ENCODE results near the gene PRKAR2B. TPM values are rescaled to one million over a fixed set of nuclear protein-coding genes. Genes with fewer than 3 reads are reported as not detected.
"Not testable (repeated sequence)": the region's sequence is repeated elsewhere in the genome, so short reads cannot be mapped to it uniquely, and the experiment has no call there.

PRKAR2B gene
- total and polyA plus RNA-seq, 4 donors, result 1.7 to 4.8 (median 3.3) TPM

DNA sequence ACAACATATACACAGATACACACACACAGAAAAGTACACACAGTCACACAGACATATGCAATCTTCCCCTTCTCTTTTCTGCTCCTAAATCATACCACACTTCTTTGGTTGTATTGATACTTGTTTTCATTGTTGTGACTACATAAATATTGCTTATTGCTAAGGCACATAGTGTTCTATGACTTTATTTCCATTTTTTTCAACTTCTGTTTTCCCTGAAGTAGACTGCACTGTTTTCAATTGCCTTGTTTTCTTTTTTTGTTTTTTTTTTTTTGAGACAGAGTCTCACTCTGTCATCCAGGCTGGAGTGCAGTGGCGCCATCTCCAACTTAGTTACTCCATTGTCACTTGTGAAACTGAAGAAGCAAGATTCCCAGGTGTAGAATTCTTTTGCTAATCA, 10.0 kb upstream of the PRKAR2B start:
- intact Hi-C loops (cut with DNase I), result no loop called here
- no peak overlapping the region for H3K4me3 ChIP-seq (ENCODE audit: low read length in 2 of 2)
- no peaks in the 10 kb centered on the region for H3K36me3 ChIP-seq (ENCODE audit: control insufficient read depth in 1 of 2, insufficient read depth in 2 of 2, low read length in 1 of 2)
- DNase-seq (no peak), ATAC-seq (ENCODE audit: low FRiP score) (no peak)
- peaks cover 2% of the 10 kb centered on the region for H3K9me3 ChIP-seq (ENCODE audit: control insufficient read depth, low read length)
- H3K27ac ChIP-seq (ENCODE audit: low read depth in 1 of 2, low read length in 2 of 2), result no peak overlapping the region
- H3K27me3 ChIP-seq (ENCODE audit: control insufficient read depth in 1 of 2, insufficient read depth in 2 of 2, low read length in 1 of 2), result no peaks in the 10 kb centered on the region
- no peaks in the 10 kb centered on the region for H3K4me1 ChIP-seq (ENCODE audit: control insufficient read depth in 1 of 2, insufficient read depth in 2 of 2, low read length in 2 of 2)
- WGBS, 2 donors, result 76 to 81% methylated on average over 1 of the region's 1 CpG

DNA sequence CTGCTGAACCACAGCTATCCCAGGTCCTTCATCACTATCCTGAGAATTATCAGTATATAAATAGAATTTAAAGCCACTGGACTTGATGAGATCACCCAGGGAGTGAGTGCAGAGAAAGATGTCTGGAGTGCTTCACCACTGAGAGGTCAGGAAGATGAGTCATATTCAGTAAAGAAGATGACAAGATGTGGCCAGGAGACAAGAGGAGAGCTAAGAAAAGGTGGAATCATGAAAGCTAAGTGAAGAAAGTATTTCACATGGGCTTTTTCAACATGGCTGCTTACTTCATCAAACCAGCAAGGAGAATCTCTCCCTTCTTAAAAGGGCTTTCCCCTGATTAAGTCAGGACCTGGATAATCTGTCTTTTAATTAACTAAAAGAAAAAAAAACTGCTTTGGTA, 9.1 kb upstream of the PRKAR2B start:
- intact Hi-C loops (cut with DNase I), result no loop called here
- Histone ChIP-seq H3K27ac (ENCODE audit: low read depth in 1 of 2, low read length in 2 of 2) (no peak overlapping the region), H3K9me3 (ENCODE audit: control insufficient read depth, low read length) (peaks cover 2% of the 10 kb centered on the region), H3K36me3 (ENCODE audit: control insufficient read depth in 1 of 2, insufficient read depth in 2 of 2, low read length in 1 of 2) (no peaks in the 10 kb centered on the region), H3K4me3 (ENCODE audit: low read length in 2 of 2) (no peak overlapping the region), H3K27me3 (ENCODE audit: control insufficient read depth in 1 of 2, insufficient read depth in 2 of 2, low read length in 1 of 2) (no peaks in the 10 kb centered on the region), H3K4me1 (ENCODE audit: control insufficient read depth in 1 of 2, insufficient read depth in 2 of 2, low read length in 2 of 2) (no peaks in the 10 kb centered on the region)
- DNase-seq, result no peak
- ATAC-seq (ENCODE audit: low FRiP score), result no peak

DNA sequence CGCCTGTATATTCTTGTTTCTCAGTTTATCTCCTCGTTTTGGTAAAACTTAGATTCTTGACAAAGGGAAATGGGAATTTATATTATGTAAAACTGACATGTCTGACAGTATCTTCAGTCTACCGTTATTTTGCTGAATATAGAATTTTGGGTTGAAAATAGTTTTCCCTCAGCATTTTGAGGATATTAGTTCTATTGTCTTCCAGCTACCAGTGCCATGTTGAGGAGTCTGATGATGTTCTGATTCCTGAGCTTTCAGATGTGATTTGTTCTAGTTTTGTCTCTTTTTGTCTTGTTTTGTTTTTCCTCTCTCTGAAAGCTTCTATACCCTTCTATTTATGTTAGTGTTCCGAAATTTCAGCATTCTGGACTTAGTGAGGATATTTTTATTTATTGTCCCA, 8.0 kb upstream of the PRKAR2B start:
- ATAC-seq (ENCODE audit: low FRiP score) (no peak), DNase-seq (no peak)
- H3K4me1 ChIP-seq (ENCODE audit: control insufficient read depth in 1 of 2, insufficient read depth in 2 of 2, low read length in 2 of 2), result no peaks in the 10 kb centered on the region
- intact Hi-C loops (cut with DNase I), result no loop called here
- H3K9me3 ChIP-seq (ENCODE audit: control insufficient read depth, low read length), result peaks cover 2% of the 10 kb centered on the region
- no peaks in the 10 kb centered on the region for H3K36me3 ChIP-seq (ENCODE audit: control insufficient read depth in 1 of 2, insufficient read depth in 2 of 2, low read length in 1 of 2)
- no peaks in the 10 kb centered on the region for H3K27me3 ChIP-seq (ENCODE audit: control insufficient read depth in 1 of 2, insufficient read depth in 2 of 2, low read length in 1 of 2)
- H3K27ac ChIP-seq (ENCODE audit: low read depth in 1 of 2, low read length in 2 of 2), result no peak overlapping the region
- H3K4me3 ChIP-seq (ENCODE audit: low read length in 2 of 2), result no peak overlapping the region
- WGBS, 2 donors, result 78 to 91% methylated on average over 4 of the region's 4 CpGs

DNA sequence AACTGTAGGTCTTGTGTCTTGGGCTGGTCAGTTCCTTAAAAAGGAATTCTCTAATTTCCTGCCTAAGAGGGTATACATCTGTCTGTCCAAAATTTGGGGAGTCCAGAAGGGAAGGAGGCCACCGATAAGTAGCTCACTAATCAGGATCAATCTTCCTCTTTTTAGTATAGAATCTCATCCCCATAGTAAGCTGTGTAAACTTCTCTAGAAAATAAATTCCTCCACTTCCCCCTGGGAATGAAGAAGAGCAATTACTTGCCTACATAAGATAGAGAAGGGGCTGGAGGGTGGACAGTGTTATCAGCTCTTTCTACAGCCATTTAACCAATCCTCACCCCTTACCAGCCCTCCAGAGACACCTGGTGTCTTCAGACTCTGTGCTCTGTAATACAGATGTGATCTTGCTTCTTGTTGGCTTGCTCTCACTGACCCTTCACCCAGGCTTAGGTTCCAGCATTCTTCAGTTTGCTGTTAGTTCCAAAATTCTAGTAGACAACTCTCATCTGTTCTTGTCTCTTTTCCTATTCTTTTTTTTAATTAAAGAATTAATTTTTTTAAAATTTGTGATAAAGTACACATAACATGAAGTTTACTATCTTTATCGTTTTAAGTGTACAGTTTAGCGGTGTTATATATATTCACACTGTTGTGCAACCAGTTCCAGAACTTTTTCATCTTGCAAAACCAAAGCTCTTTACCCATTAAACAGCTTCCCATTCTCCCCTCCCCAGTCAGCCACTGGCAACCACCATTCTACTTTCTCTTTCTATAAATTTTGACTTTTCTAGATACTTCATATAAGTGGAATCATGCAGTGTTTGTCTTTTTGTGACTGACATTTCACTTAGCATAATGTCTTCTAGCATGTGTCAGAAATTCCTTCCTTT, 6.5 kb upstream of the PRKAR2B start:
- H3K4me3 ChIP-seq (ENCODE audit: low read length in 2 of 2), result no peak overlapping the region
- no peak overlapping the region for H3K27ac ChIP-seq (ENCODE audit: low read depth in 1 of 2, low read length in 2 of 2)
- H3K9me3 ChIP-seq (ENCODE audit: control insufficient read depth, low read length), result peaks cover 2% of the 10 kb centered on the region
- DNase-seq (no peak), ATAC-seq (ENCODE audit: low FRiP score) (no peak)
- 89 to 90% methylated on average over 3 of the region's 3 CpGs for WGBS, 2 donors
- H3K27me3 ChIP-seq (ENCODE audit: control insufficient read depth in 1 of 2, insufficient read depth in 2 of 2, low read length in 1 of 2), result no peaks in the 10 kb centered on the region
- no peaks in the 10 kb centered on the region for H3K4me1 ChIP-seq (ENCODE audit: control insufficient read depth in 1 of 2, insufficient read depth in 2 of 2, low read length in 2 of 2)
- intact Hi-C loops (cut with DNase I), result no loop called here
- H3K36me3 ChIP-seq (ENCODE audit: control insufficient read depth in 1 of 2, insufficient read depth in 2 of 2, low read length in 1 of 2), result no peaks in the 10 kb centered on the region

DNA sequence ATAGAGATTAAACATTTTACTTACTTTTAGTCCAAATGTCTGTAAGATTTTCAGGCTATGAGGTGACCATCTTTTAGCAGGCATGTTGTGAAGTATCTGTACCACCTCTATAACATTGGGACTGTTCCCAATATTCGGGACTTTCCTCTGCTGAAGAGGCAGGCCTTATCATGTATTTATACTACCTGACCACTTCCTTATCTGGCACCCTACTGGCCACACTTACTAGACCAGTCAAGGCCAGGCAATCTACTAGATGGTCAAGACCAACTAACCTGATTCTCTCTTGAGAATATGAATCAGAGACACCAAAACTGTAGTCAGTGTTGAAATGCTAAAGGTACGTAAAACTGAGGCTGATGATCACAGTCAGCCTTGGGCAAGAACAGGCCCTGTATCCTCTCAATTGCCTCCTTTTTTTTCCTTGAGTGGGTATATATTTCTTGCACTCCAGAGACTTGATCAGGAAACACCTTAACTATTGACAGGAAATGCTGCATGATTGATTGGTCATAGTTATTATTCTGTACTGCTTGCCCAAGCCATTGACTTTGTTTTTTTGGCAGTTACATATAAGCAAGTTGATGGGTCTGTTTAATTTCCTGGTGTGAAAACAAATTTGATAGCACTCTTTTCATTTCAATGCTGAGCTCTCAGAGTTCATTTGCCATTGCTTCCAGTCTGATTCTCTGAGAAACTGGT, 5.2 kb upstream of the PRKAR2B start:
- no peaks in the 10 kb centered on the region for H3K27me3 ChIP-seq (ENCODE audit: control insufficient read depth in 1 of 2, insufficient read depth in 2 of 2, low read length in 1 of 2)
- no peak overlapping the region for H3K27ac ChIP-seq (ENCODE audit: low read depth in 1 of 2, low read length in 2 of 2)
- DNase-seq (no peak), ATAC-seq (ENCODE audit: low FRiP score) (no peak)
- H3K36me3 ChIP-seq (ENCODE audit: control insufficient read depth in 1 of 2, insufficient read depth in 2 of 2, low read length in 1 of 2), result no peaks in the 10 kb centered on the region
- intact Hi-C loops (cut with DNase I), result no loop called here
- no peaks in the 10 kb centered on the region for H3K4me1 ChIP-seq (ENCODE audit: control insufficient read depth in 1 of 2, insufficient read depth in 2 of 2, low read length in 2 of 2)
- H3K9me3 ChIP-seq (ENCODE audit: control insufficient read depth, low read length), result peaks cover 2% of the 10 kb centered on the region
- H3K4me3 ChIP-seq (ENCODE audit: low read length in 2 of 2), result no peak overlapping the region
- WGBS, 2 donors, result 84 to 86% methylated on average over 2 of the region's 2 CpGs

DNA sequence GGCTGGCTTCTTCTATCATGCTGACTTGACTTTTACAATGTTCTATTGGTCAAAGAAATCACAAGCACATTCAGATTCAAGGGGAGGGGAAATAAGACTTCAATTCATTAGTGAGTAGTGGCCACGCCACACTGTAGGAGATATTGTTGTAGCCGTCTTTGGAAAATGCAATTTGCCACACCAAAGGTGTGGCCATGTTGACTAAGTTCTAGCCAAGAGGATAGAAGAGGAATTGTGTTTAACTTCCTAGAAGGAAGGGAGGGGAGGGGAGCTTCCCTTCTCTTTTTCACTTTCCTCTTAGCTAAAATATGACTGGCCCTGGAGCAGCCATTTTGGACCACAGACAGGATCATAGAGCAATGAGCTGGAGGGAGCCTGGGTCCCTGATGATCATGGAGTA, 3.4 kb upstream of the PRKAR2B start:
- no peaks in the 10 kb centered on the region for H3K4me1 ChIP-seq (ENCODE audit: control insufficient read depth in 1 of 2, insufficient read depth in 2 of 2, low read length in 2 of 2)
- ATAC-seq (ENCODE audit: low FRiP score), result no peak
- WGBS, 2 donors, result 94% methylated on average over 2 of the region's 2 CpGs
- H3K36me3 ChIP-seq (ENCODE audit: control insufficient read depth in 1 of 2, insufficient read depth in 2 of 2, low read length in 1 of 2), result no peaks in the 10 kb centered on the region
- H3K4me3 ChIP-seq (ENCODE audit: low read length in 2 of 2), result no peak overlapping the region
- intact Hi-C loops (cut with DNase I), result no loop called here
- peaks cover 2% of the 10 kb centered on the region for H3K9me3 ChIP-seq (ENCODE audit: control insufficient read depth, low read length)
- H3K27ac ChIP-seq (ENCODE audit: low read depth in 1 of 2, low read length in 2 of 2), result no peak overlapping the region
- no peak for DNase-seq
- no peaks in the 10 kb centered on the region for H3K27me3 ChIP-seq (ENCODE audit: control insufficient read depth in 1 of 2, insufficient read depth in 2 of 2, low read length in 1 of 2)

DNA sequence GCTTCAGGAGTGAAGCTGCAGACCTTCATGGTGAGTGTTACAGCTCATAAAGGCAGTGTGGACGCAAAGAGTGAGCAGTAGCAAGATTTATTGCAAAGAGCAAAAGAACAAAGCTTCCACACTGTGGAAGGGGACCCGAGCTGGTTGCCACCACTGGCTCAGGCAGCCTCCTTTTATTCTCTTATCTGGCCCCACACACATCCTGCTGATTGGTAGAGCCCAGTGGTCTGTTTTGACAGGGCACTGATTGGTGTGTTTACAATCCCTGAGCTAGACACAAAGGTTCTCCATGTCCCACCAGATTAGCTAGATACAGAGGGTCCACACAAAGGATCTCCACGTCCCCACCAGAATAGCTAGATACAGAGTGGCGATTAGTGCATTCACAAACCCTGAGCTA, 2.7 kb upstream of the PRKAR2B start:
- ATAC-seq (ENCODE audit: low FRiP score); H3K4me1 ChIP-seq (ENCODE audit: control insufficient read depth in 1 of 2, insufficient read depth in 2 of 2, low read length in 2 of 2); DNase-seq; H3K9me3 ChIP-seq (ENCODE audit: control insufficient read depth, low read length); H3K27ac ChIP-seq (ENCODE audit: low read depth in 1 of 2, low read length in 2 of 2); H3K27me3 ChIP-seq (ENCODE audit: control insufficient read depth in 1 of 2, insufficient read depth in 2 of 2, low read length in 1 of 2); H3K4me3 ChIP-seq (ENCODE audit: low read length in 2 of 2); H3K36me3 ChIP-seq (ENCODE audit: control insufficient read depth in 1 of 2, insufficient read depth in 2 of 2, low read length in 1 of 2); intact Hi-C loops (cut with DNase I): not testable (repeated sequence)
- 80 to 84% methylated on average over 4 of the region's 4 CpGs for WGBS, 2 donors

DNA sequence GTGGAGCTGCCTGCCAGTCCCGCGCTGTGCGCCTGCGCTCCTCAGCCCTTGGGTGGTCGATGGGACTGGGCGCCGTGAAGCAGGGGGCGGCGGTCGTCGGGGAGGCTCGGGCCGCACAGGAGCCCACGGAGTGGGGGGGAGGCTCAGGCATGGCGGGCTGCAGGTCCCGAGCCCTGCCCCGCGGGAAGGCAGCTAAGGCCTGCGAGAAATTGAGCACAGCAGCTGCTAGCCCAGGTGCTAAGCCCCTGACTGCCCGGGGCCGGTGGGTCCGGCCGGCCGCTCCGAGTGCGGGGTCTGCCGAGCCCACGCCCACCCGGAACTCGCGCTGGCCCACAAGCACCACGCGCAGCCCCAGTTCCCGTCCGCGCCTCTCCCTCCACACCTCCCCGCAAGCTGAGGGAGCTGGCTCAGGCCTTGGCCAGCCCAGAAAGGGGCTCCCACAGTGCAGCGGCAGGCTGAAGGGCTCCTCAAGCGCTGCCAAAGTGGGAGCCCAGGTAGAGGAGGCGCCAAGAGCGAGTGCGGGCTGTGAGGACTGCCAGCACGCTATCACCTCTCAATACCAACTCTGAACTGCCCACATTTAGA, 2.1 kb upstream of the PRKAR2B start:
- H3K36me3 ChIP-seq (ENCODE audit: control insufficient read depth in 1 of 2, insufficient read depth in 2 of 2, low read length in 1 of 2); H3K4me1 ChIP-seq (ENCODE audit: control insufficient read depth in 1 of 2, insufficient read depth in 2 of 2, low read length in 2 of 2); H3K27ac ChIP-seq (ENCODE audit: low read depth in 1 of 2, low read length in 2 of 2); intact Hi-C loops (cut with DNase I); H3K9me3 ChIP-seq (ENCODE audit: control insufficient read depth, low read length); ATAC-seq (ENCODE audit: low FRiP score); DNase-seq; H3K4me3 ChIP-seq (ENCODE audit: low read length in 2 of 2); H3K27me3 ChIP-seq (ENCODE audit: control insufficient read depth in 1 of 2, insufficient read depth in 2 of 2, low read length in 1 of 2): not testable (repeated sequence)
- WGBS, 2 donors, result 96 to 97% methylated on average over 42 to 43 of the region's 43 CpGs

All from aorta (tissue), 5 donors.